Natural killer cell (primary cell): ENCODE data around the gene KCNK16. TPM values are rescaled to one million over a fixed set of nuclear protein-coding genes. Genes with fewer than 3 reads are reported as not detected.

Experiments used
- ATAC-seq, 3 donors: fragments of 150-1000 bp in 2 of 3; fragments of 200-7000 bp in 1 of 3; cut with Tn5 transposase; 1 replicate in 1 of 3; 2 replicates in 2 of 3; pipeline ENCODE4 v1.10.0; 2021; ENCODE audit warnings: mild to moderate bottlenecking in 2 of 3, moderate library complexity in 2 of 3
- DNase-seq, 2 donors: peaks; one replicate each; pipeline versions ENCODE4 v3.0.0 to v3.0.0-alpha.2; 2013 to 2021; ENCODE audit warnings: mixed read lengths in 1 of 2
- H3K27ac ChIP-seq: one replicate; pipeline ENCODE4 v1.5.1; 2013; ENCODE audit warnings: mild to moderate bottlenecking, low read length
- H3K27me3 ChIP-seq: one replicate; pipeline ENCODE4 v1.6.1; 2013; ENCODE audit warnings: low read length; ENCODE audit not compliant: control insufficient read depth, insufficient read depth
- H3K36me3 ChIP-seq: one replicate; pipeline ENCODE4 v1.6.1; 2013; ENCODE audit warnings: low read length; ENCODE audit not compliant: control insufficient read depth, insufficient read depth
- H3K4me1 ChIP-seq: one replicate; pipeline ENCODE4 v1.6.1; 2013; ENCODE audit warnings: low read length; ENCODE audit not compliant: control insufficient read depth, insufficient read depth
- H3K4me3 ChIP-seq: one replicate; pipeline ENCODE4 v1.5.1; 2013; ENCODE audit warnings: low read length
- H3K9me3 ChIP-seq: one replicate; pipeline ENCODE4 v1.6.1; 2013; ENCODE audit warnings: low read length; ENCODE audit not compliant: control insufficient read depth, insufficient read depth
- H3K27ac Mint-ChIP-seq, 2 donors: one replicate each; pipeline ENCODE4 v1.8.0; 2022; ENCODE audit warnings: mild to moderate bottlenecking in 2 of 2, mixed read lengths in 2 of 2, moderate library complexity in 1 of 2
- H3K27me3 Mint-ChIP-seq, 2 donors: one replicate each; pipeline ENCODE4 v1.8.0; 2022; ENCODE audit warnings: low read depth in 2 of 2, mixed read lengths in 2 of 2
- H3K36me3 Mint-ChIP-seq: one replicate; pipeline ENCODE4 v1.8.0; 2022; ENCODE audit warnings: mixed read lengths
- H3K4me1 Mint-ChIP-seq, 2 donors: one replicate each; pipeline ENCODE4 v1.8.0; 2022; ENCODE audit warnings: mixed read lengths in 2 of 2
- H3K4me3 Mint-ChIP-seq: one replicate; pipeline ENCODE4 v1.8.0; 2022; ENCODE audit warnings: mild to moderate bottlenecking, moderate library complexity, mixed read lengths
- H3K9me3 Mint-ChIP-seq, 2 donors: one replicate each; pipeline ENCODE4 v1.8.0; 2022; ENCODE audit warnings: mixed read lengths in 2 of 2
- CTCF ChIP-seq: fragments of 200-600 bp; IDR thresholded peaks from one replicate; pipeline ENCODE4 v1.8.0; 2022; ENCODE audit warnings: antibody characterized with exemption
- WGBS: methylation state at CpG from one replicate; pipeline ENCODE4 v1.1.7; 2013; ENCODE audit warnings: missing lambda C conversion rate; ENCODE audit not compliant: insufficient coverage; 5-methylcytosine and 5-hydroxymethylcytosine counted together
- intact Hi-C: fragments of 100-400 bp; cut with micrococcal nuclease; formaldehyde crosslinking; loops from one replicate; pipeline ENCODE4 v1.14.2; 2022
- total RNA-seq, 4 donors: library from RNA; stranded (reverse); fragments of 120-200 nt in 1 of 4; gene quantifications; one replicate each; pipeline versions ENCODE4 v1.2.3 to v1.2.4, GENCODE V29; 2013 to 2022

Gene KCNK16
- total RNA-seq, 3 donors from 2014 or later (not counting 1 experiment from before 2014, with no cell fraction given): not detected

DNA sequence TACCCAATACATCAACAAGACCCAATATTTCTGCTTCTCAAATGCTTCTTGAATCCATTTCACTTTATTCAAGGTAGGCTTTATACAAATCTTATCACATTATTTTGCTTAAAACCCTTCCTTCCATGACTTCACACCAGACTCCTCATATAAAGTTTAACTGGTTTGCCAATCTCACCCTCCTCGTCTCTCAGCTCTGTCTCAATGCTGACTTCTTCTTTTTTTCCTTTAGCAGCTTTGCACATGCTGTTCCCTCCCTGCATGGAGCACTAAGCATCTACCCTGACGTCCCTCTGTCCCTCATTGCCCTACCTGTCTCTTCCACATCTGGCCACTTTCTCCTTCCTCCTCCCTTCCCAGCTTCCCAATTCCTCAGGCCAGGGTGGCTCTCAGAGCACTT is 39.7 kb downstream of the KCNK16 start:
- H3K4me3 ChIP-seq: no peak overlapping the region
- intact Hi-C loops: no loop called here
- Mint-ChIP-seq H3K27ac (no peak overlapping the region), H3K27me3 (peaks cover 0 to 5% of the 10 kb centered on the region in 2 donors), H3K9me3 (no peaks in the 10 kb centered on the region), H3K36me3 (no peaks in the 10 kb centered on the region), H3K4me1 (no peaks in the 10 kb centered on the region), H3K4me3 (no peak overlapping the region)
- H3K27me3 ChIP-seq: no peaks in the 10 kb centered on the region
- no peak for ATAC-seq
- no peaks in the 10 kb centered on the region for H3K4me1 ChIP-seq
- no peaks in the 10 kb centered on the region for H3K9me3 ChIP-seq
- TF ChIP-seq CTCF: no peak
- WGBS: 56% methylated on average over 2 of the region's 2 CpGs
- DNase-seq: no peak
- no peak overlapping the region for H3K27ac ChIP-seq
- no peaks in the 10 kb centered on the region for H3K36me3 ChIP-seq

- Histone ChIP-seq H3K27ac (no peak overlapping the region), H3K4me1 (no peaks in the 10 kb centered on the region), H3K36me3 (no peaks in the 10 kb centered on the region), H3K9me3 (no peaks in the 10 kb centered on the region), H3K27me3 (no peaks in the 10 kb centered on the region), H3K4me3 (no peak overlapping the region)
- no peaks in the 10 kb centered on the region for H3K36me3 Mint-ChIP-seq
- DNase-seq: no peak
- intact Hi-C loops: no loop called here
- no peaks in the 10 kb centered on the region for H3K4me1 Mint-ChIP-seq
- no peak overlapping the region for H3K27ac Mint-ChIP-seq
- H3K9me3 Mint-ChIP-seq: no peaks in the 10 kb centered on the region
- H3K4me3 Mint-ChIP-seq: no peak overlapping the region
- TF ChIP-seq CTCF: no peak
- no peak for ATAC-seq
- WGBS: 77% methylated on average over 11 of the region's 11 CpGs
- H3K27me3 Mint-ChIP-seq: peaks cover 0 to 5% of the 10 kb centered on the region in 2 donors
These were observed 41.1 kb downstream of the KCNK16 start for GRCh38 chr6:39281312-39281980.

- no peaks in the 10 kb centered on the region for H3K4me1 Mint-ChIP-seq
- no peak for TF ChIP-seq CTCF
- H3K36me3 Mint-ChIP-seq: no peaks in the 10 kb centered on the region
- Histone ChIP-seq H3K36me3 (no peaks in the 10 kb centered on the region), H3K4me1 (no peaks in the 10 kb centered on the region), H3K27me3 (no peaks in the 10 kb centered on the region), H3K27ac (no peak overlapping the region), H3K4me3 (no peak overlapping the region), H3K9me3 (no peaks in the 10 kb centered on the region)
- intact Hi-C loops: no loop called here
- no peak overlapping the region for H3K4me3 Mint-ChIP-seq
- ATAC-seq (no peak), DNase-seq (no peak)
- H3K27me3 Mint-ChIP-seq: peaks cover 0 to 8% of the 10 kb centered on the region in 2 donors
- no peaks in the 10 kb centered on the region for H3K9me3 Mint-ChIP-seq
- H3K27ac Mint-ChIP-seq: no peak overlapping the region
- WGBS: 45% methylated on average over 7 of the region's 8 CpGs
These were observed 42.2 kb downstream of the KCNK16 start for GRCh38 chr6:39280247-39280731.

GRCh38 chr6:39279539-39279938 is 43.0 kb downstream of the KCNK16 start:
- Mint-ChIP-seq H3K27ac (no peak overlapping the region), H3K36me3 (no peaks in the 10 kb centered on the region), H3K27me3 (peaks cover 0 to 8% of the 10 kb centered on the region in 2 donors), H3K9me3 (no peaks in the 10 kb centered on the region), H3K4me3 (no peak overlapping the region), H3K4me1 (no peaks in the 10 kb centered on the region)
- 77% methylated on average over 6 of the region's 6 CpGs for WGBS
- intact Hi-C loops: no loop called here
- Histone ChIP-seq H3K36me3 (no peaks in the 10 kb centered on the region), H3K4me1 (no peaks in the 10 kb centered on the region), H3K27me3 (no peaks in the 10 kb centered on the region), H3K9me3 (no peaks in the 10 kb centered on the region), H3K27ac (no peak overlapping the region), H3K4me3 (no peak overlapping the region)
- ATAC-seq: no peak
- TF ChIP-seq CTCF: no peak
- no peak for DNase-seq
